Measurements from ENCODE around the gene CD300LG.

CD300LG gene

GRCh38 chr17:43849116-43849515 is 2.1 kb downstream of the CD300LG start:
- Histone ChIP-seq H3K4me3 (ENCODE audit: low read depth in 1 of 2, low read length in 2 of 2) (no peak overlapping the region), H3K9me3 (ENCODE audit: control insufficient read depth in 1 of 2, low read length in 2 of 2) (no peaks in the 10 kb centered on the region), H3K36me3 (ENCODE audit: control insufficient read depth in 1 of 2, insufficient read depth in 2 of 2, low read length in 2 of 2) (no peaks in the 10 kb centered on the region), H3K27me3 (ENCODE audit: control insufficient read depth in 1 of 2, insufficient read depth in 2 of 2, low read length in 2 of 2) (peaks cover 0 to 11% of the 10 kb centered on the region in 2 donors), H3K27ac (ENCODE audit: low read depth, low read length) (no peak overlapping the region), H3K9ac (ENCODE audit: low read depth in 1 of 2, low read length in 2 of 2) (no peak overlapping the region), H3K4me1 (ENCODE audit: control insufficient read depth in 1 of 2, insufficient read depth in 2 of 2, low read length in 2 of 2) (no peaks in the 10 kb centered on the region)

DNA sequence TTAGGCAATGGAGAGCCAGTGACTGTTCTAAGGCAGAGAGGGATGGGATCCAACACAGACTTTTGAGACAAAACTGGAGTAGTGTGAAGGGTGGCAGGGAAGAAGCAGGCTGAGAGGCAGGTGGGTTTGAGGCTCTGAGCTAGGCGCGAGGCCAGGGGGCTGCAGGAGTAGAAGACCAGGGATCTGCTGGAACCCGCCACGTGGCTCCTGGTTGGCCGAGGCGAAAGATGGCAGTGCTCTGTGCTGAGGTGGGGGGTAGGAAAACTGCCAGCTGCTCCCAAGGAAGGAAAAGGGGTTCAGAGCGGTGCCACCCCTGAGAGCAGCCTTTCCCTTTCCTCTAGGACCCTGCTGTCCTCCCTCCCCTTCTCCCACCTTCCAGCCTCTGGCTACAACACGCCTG is 5.6 kb downstream of the CD300LG start:
- no peaks in the 10 kb centered on the region for H3K36me3 ChIP-seq (ENCODE audit: control insufficient read depth in 1 of 2, insufficient read depth in 2 of 2, low read length in 2 of 2)
- no peak overlapping the region for H3K9ac ChIP-seq (ENCODE audit: low read depth in 1 of 2, low read length in 2 of 2)
- H3K27me3 ChIP-seq (ENCODE audit: control insufficient read depth in 1 of 2, insufficient read depth in 2 of 2, low read length in 2 of 2): peaks cover 4 to 11% of the 10 kb centered on the region in 2 donors
- H3K27ac ChIP-seq (ENCODE audit: low read depth, low read length): no peak overlapping the region
- no peaks in the 10 kb centered on the region for H3K4me1 ChIP-seq (ENCODE audit: control insufficient read depth in 1 of 2, insufficient read depth in 2 of 2, low read length in 2 of 2)
- no peak overlapping the region for H3K4me3 ChIP-seq (ENCODE audit: low read depth in 1 of 2, low read length in 2 of 2)
- H3K9me3 ChIP-seq (ENCODE audit: control insufficient read depth in 1 of 2, low read length in 2 of 2): no peaks in the 10 kb centered on the region

DNA sequence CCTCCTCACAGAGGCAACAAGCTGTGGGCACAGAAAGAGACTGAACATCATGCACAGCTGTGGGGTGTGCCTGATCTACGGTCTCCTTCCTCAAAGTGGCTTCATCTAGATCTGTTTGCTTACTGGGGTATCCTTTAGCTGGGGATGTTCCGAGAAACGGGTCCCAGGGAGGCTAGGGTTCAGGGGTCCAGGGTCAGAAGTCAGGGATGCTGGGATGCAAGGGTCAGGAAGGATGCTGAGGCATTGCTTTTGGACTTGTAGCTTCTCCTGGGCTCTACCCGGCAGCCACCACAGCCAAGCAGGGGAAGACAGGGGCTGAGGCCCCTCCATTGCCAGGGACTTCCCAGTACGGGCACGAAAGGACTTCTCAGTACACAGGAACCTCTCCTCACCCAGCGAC is 6.6 kb downstream of the CD300LG start:
- H3K27ac ChIP-seq (ENCODE audit: low read depth, low read length): no peak overlapping the region
- no peaks in the 10 kb centered on the region for H3K4me1 ChIP-seq (ENCODE audit: control insufficient read depth in 1 of 2, insufficient read depth in 2 of 2, low read length in 2 of 2)
- no peaks in the 10 kb centered on the region for H3K36me3 ChIP-seq (ENCODE audit: control insufficient read depth in 1 of 2, insufficient read depth in 2 of 2, low read length in 2 of 2)
- H3K9me3 ChIP-seq (ENCODE audit: control insufficient read depth in 1 of 2, low read length in 2 of 2): no peaks in the 10 kb centered on the region
- no peak overlapping the region for H3K4me3 ChIP-seq (ENCODE audit: low read depth in 1 of 2, low read length in 2 of 2)
- peaks cover 4 to 11% of the 10 kb centered on the region in 2 donors for H3K27me3 ChIP-seq (ENCODE audit: control insufficient read depth in 1 of 2, insufficient read depth in 2 of 2, low read length in 2 of 2)
- H3K9ac ChIP-seq (ENCODE audit: low read depth in 1 of 2, low read length in 2 of 2): no peak overlapping the region

- H3K4me1 ChIP-seq (ENCODE audit: control insufficient read depth in 1 of 2, insufficient read depth in 2 of 2, low read length in 2 of 2): no peaks in the 10 kb centered on the region
- H3K4me3 ChIP-seq (ENCODE audit: low read depth in 1 of 2, low read length in 2 of 2): no peak overlapping the region
- no peaks in the 10 kb centered on the region for H3K36me3 ChIP-seq (ENCODE audit: control insufficient read depth in 1 of 2, insufficient read depth in 2 of 2, low read length in 2 of 2)
- no peaks in the 10 kb centered on the region for H3K9me3 ChIP-seq (ENCODE audit: control insufficient read depth in 1 of 2, low read length in 2 of 2)
- H3K27me3 ChIP-seq (ENCODE audit: control insufficient read depth in 1 of 2, insufficient read depth in 2 of 2, low read length in 2 of 2): peaks cover 4 to 14% of the 10 kb centered on the region in 2 donors
- H3K27ac ChIP-seq (ENCODE audit: low read depth, low read length): no peak overlapping the region
- no peak overlapping the region for H3K9ac ChIP-seq (ENCODE audit: low read depth in 1 of 2, low read length in 2 of 2)
Measured at GRCh38 chr17:43854498-43854897, 7.5 kb downstream of the CD300LG start.

- H3K9me3 ChIP-seq (ENCODE audit: control insufficient read depth in 1 of 2, low read length in 2 of 2): no peaks in the 10 kb centered on the region
- H3K4me3 ChIP-seq (ENCODE audit: low read depth in 1 of 2, low read length in 2 of 2): no peak overlapping the region
- no peak overlapping the region for H3K27ac ChIP-seq (ENCODE audit: low read depth, low read length)
- no peaks in the 10 kb centered on the region for H3K4me1 ChIP-seq (ENCODE audit: control insufficient read depth in 1 of 2, insufficient read depth in 2 of 2, low read length in 2 of 2)
- H3K27me3 ChIP-seq (ENCODE audit: control insufficient read depth in 1 of 2, insufficient read depth in 2 of 2, low read length in 2 of 2): peaks cover 4 to 14% of the 10 kb centered on the region in 2 donors
- no peaks in the 10 kb centered on the region for H3K36me3 ChIP-seq (ENCODE audit: control insufficient read depth in 1 of 2, insufficient read depth in 2 of 2, low read length in 2 of 2)
- no peak overlapping the region for H3K9ac ChIP-seq (ENCODE audit: low read depth in 1 of 2, low read length in 2 of 2)
Measured at GRCh38 chr17:43855061-43855460, 8.1 kb downstream of the CD300LG start.

GRCh38 chr17:43856141-43856540 is 9.2 kb downstream of the CD300LG start:
- Histone ChIP-seq H3K9me3 (ENCODE audit: control insufficient read depth in 1 of 2, low read length in 2 of 2) (no peaks in the 10 kb centered on the region), H3K27me3 (ENCODE audit: control insufficient read depth in 1 of 2, insufficient read depth in 2 of 2, low read length in 2 of 2) (peaks cover 4 to 14% of the 10 kb centered on the region in 2 donors), H3K9ac (ENCODE audit: low read depth in 1 of 2, low read length in 2 of 2) (no peak overlapping the region), H3K4me3 (ENCODE audit: low read depth in 1 of 2, low read length in 2 of 2) (no peak overlapping the region), H3K4me1 (ENCODE audit: control insufficient read depth in 1 of 2, insufficient read depth in 2 of 2, low read length in 2 of 2) (no peaks in the 10 kb centered on the region), H3K36me3 (ENCODE audit: control insufficient read depth in 1 of 2, insufficient read depth in 2 of 2, low read length in 2 of 2) (no peaks in the 10 kb centered on the region), H3K27ac (ENCODE audit: low read depth, low read length) (no peak overlapping the region)

- Histone ChIP-seq H3K4me3 (ENCODE audit: low read depth in 1 of 2, low read length in 2 of 2) (no peak overlapping the region), H3K9me3 (ENCODE audit: control insufficient read depth in 1 of 2, low read length in 2 of 2) (no peaks in the 10 kb centered on the region), H3K9ac (ENCODE audit: low read depth in 1 of 2, low read length in 2 of 2) (no peak overlapping the region), H3K4me1 (ENCODE audit: control insufficient read depth in 1 of 2, insufficient read depth in 2 of 2, low read length in 2 of 2) (no peaks in the 10 kb centered on the region), H3K36me3 (ENCODE audit: control insufficient read depth in 1 of 2, insufficient read depth in 2 of 2, low read length in 2 of 2) (no peaks in the 10 kb centered on the region), H3K27me3 (ENCODE audit: control insufficient read depth in 1 of 2, insufficient read depth in 2 of 2, low read length in 2 of 2) (peaks cover 4 to 10% of the 10 kb centered on the region in 2 donors), H3K27ac (ENCODE audit: low read depth, low read length) (no peak overlapping the region)
Measured at GRCh38 chr17:43857141-43857540, 10.2 kb downstream of the CD300LG start.

DNA sequence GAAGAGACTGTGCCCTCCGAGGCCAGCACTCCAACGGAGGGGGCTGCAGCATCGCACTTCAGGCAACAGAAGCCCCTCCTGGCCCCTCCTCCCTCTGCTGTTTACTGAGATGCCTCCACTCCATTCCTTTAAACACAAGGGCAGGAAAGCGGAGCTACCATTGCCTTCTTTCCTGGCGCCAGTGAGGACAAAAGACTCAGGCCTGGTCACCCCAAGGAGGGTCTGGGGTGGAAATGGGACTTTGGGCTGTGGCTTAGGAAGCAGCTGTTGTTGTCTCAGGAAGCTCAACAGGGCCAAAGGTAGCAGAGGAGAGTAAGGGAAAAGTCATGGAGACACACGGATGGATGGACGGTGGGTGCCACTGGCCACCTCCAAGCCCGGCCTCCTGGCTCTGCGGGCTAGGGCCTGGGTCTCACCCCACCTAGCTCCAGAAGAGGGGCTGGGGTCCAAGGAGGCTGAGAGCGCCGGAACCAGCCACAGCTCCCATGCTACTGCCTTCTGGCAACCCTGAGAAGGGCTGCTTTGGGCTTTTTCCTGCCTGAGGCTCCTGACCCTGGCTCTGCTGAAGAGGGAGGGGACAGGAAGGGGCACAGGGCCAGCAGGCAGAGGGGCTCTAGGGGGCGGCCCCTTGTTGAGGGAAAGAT is 11.1 kb downstream of the CD300LG start:
- H3K4me3 ChIP-seq (ENCODE audit: low read depth in 1 of 2, low read length in 2 of 2): no peak overlapping the region
- peaks cover 4 to 10% of the 10 kb centered on the region in 2 donors for H3K27me3 ChIP-seq (ENCODE audit: control insufficient read depth in 1 of 2, insufficient read depth in 2 of 2, low read length in 2 of 2)
- H3K9ac ChIP-seq (ENCODE audit: low read depth in 1 of 2, low read length in 2 of 2): no peak overlapping the region
- no peaks in the 10 kb centered on the region for H3K36me3 ChIP-seq (ENCODE audit: control insufficient read depth in 1 of 2, insufficient read depth in 2 of 2, low read length in 2 of 2)
- H3K4me1 ChIP-seq (ENCODE audit: control insufficient read depth in 1 of 2, insufficient read depth in 2 of 2, low read length in 2 of 2): no peaks in the 10 kb centered on the region
- no peak overlapping the region for H3K27ac ChIP-seq (ENCODE audit: low read depth, low read length)
- H3K9me3 ChIP-seq (ENCODE audit: control insufficient read depth in 1 of 2, low read length in 2 of 2): no peaks in the 10 kb centered on the region

- H3K9me3 ChIP-seq (ENCODE audit: control insufficient read depth in 1 of 2, low read length in 2 of 2): no peaks in the 10 kb centered on the region
- H3K36me3 ChIP-seq (ENCODE audit: control insufficient read depth in 1 of 2, insufficient read depth in 2 of 2, low read length in 2 of 2): no peaks in the 10 kb centered on the region
- no peaks in the 10 kb centered on the region for H3K4me1 ChIP-seq (ENCODE audit: control insufficient read depth in 1 of 2, insufficient read depth in 2 of 2, low read length in 2 of 2)
- H3K27me3 ChIP-seq (ENCODE audit: control insufficient read depth in 1 of 2, insufficient read depth in 2 of 2, low read length in 2 of 2): peaks cover 3 to 4% of the 10 kb centered on the region in 2 donors
- H3K27ac ChIP-seq (ENCODE audit: low read depth, low read length): no peak overlapping the region
- H3K9ac ChIP-seq (ENCODE audit: low read depth in 1 of 2, low read length in 2 of 2): no peak overlapping the region
- no peak overlapping the region for H3K4me3 ChIP-seq (ENCODE audit: low read depth in 1 of 2, low read length in 2 of 2)
Measured at GRCh38 chr17:43860077-43860725, 13.2 kb downstream of the CD300LG start.

DNA sequence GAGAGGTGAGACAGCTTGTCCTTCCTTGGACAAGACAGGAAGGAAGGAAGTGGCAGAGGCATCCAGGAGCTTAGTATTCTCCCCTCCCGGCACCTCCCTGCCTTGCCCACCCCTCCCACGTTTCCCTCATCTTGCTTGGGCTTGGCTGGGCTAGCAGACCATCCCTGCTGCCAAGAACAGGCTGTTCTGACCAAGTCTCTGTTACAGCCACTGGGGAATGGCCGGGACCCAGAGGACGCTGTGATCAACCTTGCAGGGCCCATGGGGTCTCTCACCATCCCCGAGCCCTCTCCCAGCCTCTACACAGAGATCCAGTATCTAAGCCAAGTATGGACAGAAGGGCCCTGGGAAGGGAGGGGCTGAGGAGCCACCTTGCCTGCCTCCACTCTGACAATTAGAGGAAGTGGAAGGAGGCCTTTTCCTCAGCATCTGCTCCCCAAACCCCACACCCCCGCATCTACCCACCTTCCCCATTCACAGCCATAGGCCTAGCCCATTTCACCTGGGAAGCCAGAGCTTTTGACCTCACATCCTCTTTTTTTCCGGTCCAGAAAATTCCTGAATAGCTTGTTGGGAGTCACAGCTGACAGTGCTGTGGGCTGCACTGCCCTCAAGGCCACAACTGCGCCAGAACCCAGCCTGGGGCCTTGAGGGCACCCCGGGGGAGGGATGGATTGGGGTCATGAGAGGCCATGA is 14.1 kb downstream of the CD300LG start:
- Histone ChIP-seq H3K9ac (ENCODE audit: low read depth in 1 of 2, low read length in 2 of 2) (no peak overlapping the region), H3K4me1 (ENCODE audit: control insufficient read depth in 1 of 2, insufficient read depth in 2 of 2, low read length in 2 of 2) (no peaks in the 10 kb centered on the region), H3K27me3 (ENCODE audit: control insufficient read depth in 1 of 2, insufficient read depth in 2 of 2, low read length in 2 of 2) (peaks cover 3 to 4% of the 10 kb centered on the region in 2 donors), H3K4me3 (ENCODE audit: low read depth in 1 of 2, low read length in 2 of 2) (no peak overlapping the region), H3K27ac (ENCODE audit: low read depth, low read length) (no peak overlapping the region), H3K36me3 (ENCODE audit: control insufficient read depth in 1 of 2, insufficient read depth in 2 of 2, low read length in 2 of 2) (no peaks in the 10 kb centered on the region), H3K9me3 (ENCODE audit: control insufficient read depth in 1 of 2, low read length in 2 of 2) (no peaks in the 10 kb centered on the region)

All from duodenal mucosa (tissue), 2 donors.